ENCODE measurements around the gene TCTN3.

- TF ChIP-seq CTCF (IDR thresholded peaks at IDR 0.05) (no peak), POLR2AphosphoS5 (IDR thresholded peaks at IDR 0.05) (no peak)
Measured at GRCh38 chr10:95742962-95743535, 49.3 kb upstream of the TCTN3 start.

Measured in suprapubic skin (tissue), 3 donors.